Lung (tissue), 12 donors: ENCODE measurements around the gene USP3. TPM values are rescaled to one million over a fixed set of nuclear protein-coding genes. Genes with fewer than 3 reads are reported as not detected.

Experiments
- ATAC-seq: fragments of 200-7000 bp; cut with Tn5 transposase; one replicate; pipeline ENCODE4 v1.9.1; 2020; ENCODE audit warnings: moderate number of reproducible peaks; ENCODE audit not compliant: insufficient read depth, low FRiP score
- DNase-seq, 3 donors: peaks; one replicate each; pipeline ENCODE4 v3.0.0-alpha.2; 2013 to 2017
- H3K27ac ChIP-seq, 2 donors: one replicate each; pipeline ENCODE4 v1.5.1; 2013; ENCODE audit warnings: mild to moderate bottlenecking in 2 of 2, moderate library complexity in 2 of 2, control low read depth in 1 of 2, inconsistent platforms in 1 of 2, low read depth in 1 of 2, low read length in 1 of 2
- H3K27me3 ChIP-seq, 3 donors: one replicate each; pipeline ENCODE4 v1.5.1; 2013; ENCODE audit warnings: low read length in 2 of 3; ENCODE audit not compliant: control insufficient read depth in 3 of 3, insufficient read depth in 3 of 3
- H3K36me3 ChIP-seq, 4 donors: one replicate each; pipeline ENCODE4 v1.5.1; 2013; ENCODE audit warnings: low read length in 4 of 4, mild to moderate bottlenecking in 1 of 4, moderate library complexity in 1 of 4; ENCODE audit not compliant: control insufficient read depth in 4 of 4, insufficient read depth in 4 of 4
- H3K4me1 ChIP-seq, 5 donors: one replicate each; pipeline ENCODE4 v1.5.1; 2013; ENCODE audit warnings: low read length in 5 of 5, mild to moderate bottlenecking in 2 of 5, moderate library complexity in 1 of 5; ENCODE audit not compliant: control insufficient read depth in 5 of 5, insufficient read depth in 5 of 5
- H3K4me3 ChIP-seq: one replicate; pipeline ENCODE4 v1.5.1; 2013; ENCODE audit warnings: mild to moderate bottlenecking, control low read depth, moderate library complexity
- H3K9ac ChIP-seq, 2 donors: one replicate each; pipeline ENCODE4 v1.5.1; 2013; ENCODE audit warnings: low read length in 2 of 2, control low read depth in 1 of 2; ENCODE audit not compliant: insufficient read depth in 1 of 2
- H3K9me3 ChIP-seq, 4 donors: one replicate each; pipeline ENCODE4 v1.5.1; 2013; ENCODE audit warnings: low read length in 3 of 4, mild to moderate bottlenecking in 1 of 4, moderate library complexity in 1 of 4; ENCODE audit not compliant: control insufficient read depth in 4 of 4, insufficient read depth in 3 of 4
- WGBS, 2 donors: extraction: QIAGEN DNeasy Blood & Tissue Kit; methylation state at CpG; one replicate each; pipeline ENCODE4 v1.1.7; 2013; 5-methylcytosine and 5-hydroxymethylcytosine counted together
- polyA plus RNA-seq, 2 donors: library from polyadenylated mRNA; stranded (reverse); fragments of 200-250 nt; gene quantifications; one replicate each; pipeline ENCODE4 v1.2.1, GENCODE V29; 2013
- total RNA-seq, 2 donors: library from RNA; depleted of rRNA in 1 of 2; stranded (reverse); fragments of >200 nt in 1 of 2; gene quantifications; one replicate each; pipeline ENCODE4 v1.2.1, GENCODE V29; 2014 to 2021
- TF ChIP-seq, protein P1 (sequence below): IDR thresholded peaks from 2 replicates; pipeline ENCODE4 v1.5.1; 2012; ENCODE audit warnings: mild to moderate bottlenecking; ENCODE audit errors: control extremely low read depth, extremely low read depth
- donor health status: control.
- donor health status: control.
- donor health status: Bipolar disorder and iron deficiency.
- donor health status: healthy.
- donor health status: DM: yes; HTN: yes; CAD: no.

Gene USP3
- total and polyA plus RNA-seq, 4 donors, result 29.1 to 95.5 (median 49.9) TPM

DNA sequence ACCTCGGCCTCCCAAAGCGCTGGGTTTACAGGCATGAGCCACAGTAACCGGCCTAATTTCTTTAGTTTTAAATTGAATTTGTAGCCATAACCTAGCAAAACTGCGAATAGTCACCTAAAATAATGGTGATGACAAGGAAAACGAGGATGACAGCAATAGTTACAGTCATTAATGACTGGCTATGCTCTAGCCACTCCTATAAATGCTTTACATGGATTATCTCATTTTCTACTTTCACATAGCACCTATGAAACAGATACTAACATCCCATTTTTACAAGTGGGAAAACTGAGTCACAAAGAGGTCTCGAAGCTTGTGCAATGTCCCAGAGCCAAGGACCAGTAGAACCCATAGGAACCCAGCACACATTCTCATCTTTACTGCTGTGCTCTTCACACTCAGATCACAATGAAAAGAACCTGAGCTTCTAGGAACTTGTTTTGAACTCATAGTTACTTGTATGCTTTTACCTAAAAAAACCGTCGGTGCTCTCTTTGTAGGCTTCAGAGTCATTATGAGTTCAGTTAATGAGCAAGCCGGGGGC, 132.2 kb downstream of the USP3 start:
- WGBS, 2 donors, result 97% methylated on average over 9 of the region's 9 CpGs
- DNase-seq, result no peak

DNA sequence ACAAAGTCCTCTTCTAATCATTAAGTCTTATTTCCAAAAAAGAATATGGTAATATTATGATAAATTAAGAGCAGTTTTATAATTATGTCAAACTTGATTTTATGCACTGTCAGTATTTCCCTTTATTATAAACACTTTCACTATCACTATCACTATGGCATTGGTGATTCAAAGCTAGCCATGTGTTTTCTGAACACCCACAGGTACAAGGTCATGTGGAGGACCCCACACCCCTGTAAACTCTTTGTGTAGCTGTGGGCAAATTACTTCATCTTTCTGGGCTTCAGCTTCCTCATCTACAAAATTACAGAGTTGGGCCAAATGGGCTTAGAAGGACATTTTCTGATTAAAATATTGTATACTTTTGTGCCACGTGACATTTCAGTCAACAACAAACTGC, 134.4 kb downstream of the USP3 start:
- no peak overlapping the region for H3K4me3 ChIP-seq
- WGBS, 2 donors, result 96 to 98% methylated on average over 1 of the region's 1 CpG
- no peaks in the 10 kb centered on the region for H3K9me3 ChIP-seq
- no peak for DNase-seq
- TF ChIP-seq, protein P1, sequence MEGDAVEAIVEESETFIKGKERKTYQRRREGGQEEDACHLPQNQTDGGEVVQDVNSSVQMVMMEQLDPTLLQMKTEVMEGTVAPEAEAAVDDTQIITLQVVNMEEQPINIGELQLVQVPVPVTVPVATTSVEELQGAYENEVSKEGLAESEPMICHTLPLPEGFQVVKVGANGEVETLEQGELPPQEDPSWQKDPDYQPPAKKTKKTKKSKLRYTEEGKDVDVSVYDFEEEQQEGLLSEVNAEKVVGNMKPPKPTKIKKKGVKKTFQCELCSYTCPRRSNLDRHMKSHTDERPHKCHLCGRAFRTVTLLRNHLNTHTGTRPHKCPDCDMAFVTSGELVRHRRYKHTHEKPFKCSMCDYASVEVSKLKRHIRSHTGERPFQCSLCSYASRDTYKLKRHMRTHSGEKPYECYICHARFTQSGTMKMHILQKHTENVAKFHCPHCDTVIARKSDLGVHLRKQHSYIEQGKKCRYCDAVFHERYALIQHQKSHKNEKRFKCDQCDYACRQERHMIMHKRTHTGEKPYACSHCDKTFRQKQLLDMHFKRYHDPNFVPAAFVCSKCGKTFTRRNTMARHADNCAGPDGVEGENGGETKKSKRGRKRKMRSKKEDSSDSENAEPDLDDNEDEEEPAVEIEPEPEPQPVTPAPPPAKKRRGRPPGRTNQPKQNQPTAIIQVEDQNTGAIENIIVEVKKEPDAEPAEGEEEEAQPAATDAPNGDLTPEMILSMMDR, result no peak
- no peaks in the 10 kb centered on the region for H3K4me1 ChIP-seq
- peaks cover 23 to 50% (median 40%) of the 10 kb centered on the region in 4 donors for H3K36me3 ChIP-seq
- ATAC-seq, result no peak
- H3K27me3 ChIP-seq, result no peaks in the 10 kb centered on the region
- no peak overlapping the region for H3K27ac ChIP-seq
- no peak overlapping the region for H3K9ac ChIP-seq

More for the DNA sequence above, 132.2 kb downstream of the USP3 start:
- Histone ChIP-seq H3K9me3 (no peaks in the 10 kb centered on the region), H3K27me3 (no peaks in the 10 kb centered on the region), H3K9ac (no peak overlapping the region), H3K27ac (no peak overlapping the region), H3K4me3 (no peak overlapping the region), H3K36me3 (peaks cover 29 to 64% (median 49%) of the 10 kb centered on the region in 4 donors), H3K4me1 (no peaks in the 10 kb centered on the region)
- no peak for ATAC-seq
- TF ChIP-seq, protein P1, result no peak

GRCh38 chr15:63640146-63640545, 135.8 kb downstream of the USP3 start:
- WGBS, 2 donors, result 93 to 96% methylated on average over 3 of the region's 3 CpGs
- peaks cover 21 to 50% (median 40%) of the 10 kb centered on the region in 4 donors for H3K36me3 ChIP-seq
- TF ChIP-seq, protein P1, result no peak
- H3K27me3 ChIP-seq, result no peaks in the 10 kb centered on the region
- no peak overlapping the region for H3K4me3 ChIP-seq
- DNase-seq (no peak), ATAC-seq (no peak)
- H3K9me3 ChIP-seq, result no peaks in the 10 kb centered on the region
- no peaks in the 10 kb centered on the region for H3K4me1 ChIP-seq
- H3K9ac ChIP-seq, result no peak overlapping the region
- H3K27ac ChIP-seq, result no peak overlapping the region

Other genes with a start within 250 kb of the USP3 start
- 10 to 100 TPM; 25.1 to 29.9 TPM for gene APH1B, start 227.0 kb upstream of the USP3 start, total RNA-seq
- gene APH1B, start 227.0 kb upstream of the USP3 start, polyA plus RNA-seq, result 10 to 100 TPM; 17.5 to 18.6 TPM
- gene CA12, start 122.7 kb upstream of the USP3 start, total RNA-seq, result 1 to 10 TPM; 2.2 to 8.5 TPM
- gene CA12, start 122.7 kb upstream of the USP3 start, polyA plus RNA-seq, result 10 to 100 TPM in 1 of 2 donors, 1 to 10 TPM in 1; 3.1 to 46.8 TPM
- gene FBXL22, start 92.8 kb downstream of the USP3 start, total RNA-seq, result 1 to 10 TPM; 2.2 to 2.7 TPM
- gene FBXL22, start 92.8 kb downstream of the USP3 start, polyA plus RNA-seq, result under 1 TPM; 0.42 to 0.91 TPM